Measurements from ENCODE around the gene C4BPB. TPM values are rescaled to one million over a fixed set of nuclear protein-coding genes. Genes with fewer than 3 reads are reported as not detected.

Gene C4BPB
- total and polyA plus RNA-seq, 2 donors (not counting 1 experiment from before 2014, with no cell fraction given), result not detected

- no peak overlapping the region for H3K27ac ChIP-seq (ENCODE audit: insufficient read depth, low read length)
- no peaks in the 10 kb centered on the region for H3K27me3 ChIP-seq (ENCODE audit: control insufficient read depth, insufficient read depth, low read length)
- no peak overlapping the region for H2AFZ ChIP-seq (ENCODE audit: low read length)
- H3K9ac ChIP-seq (ENCODE audit: insufficient read depth, low read length), result no peak overlapping the region
- no peaks in the 10 kb centered on the region for H4K20me1 ChIP-seq (ENCODE audit: control insufficient read depth, extremely low read depth, insufficient read depth, low read length)
- H3K79me2 ChIP-seq (ENCODE audit: control insufficient read depth, insufficient read depth, low read length), result no peaks in the 10 kb centered on the region
- H3K9me3 ChIP-seq (ENCODE audit: control insufficient read depth, insufficient read depth, low read depth, low read length), result no peaks in the 10 kb centered on the region
- TF ChIP-seq CTCF (conservative IDR thresholded peaks at IDR 0.05 in 1 of 2, IDR thresholded peaks at IDR 0.05 in 1 of 2; ENCODE audit: low read depth in 1 of 2, low read length in 2 of 2) (no peak), EZH2 (IDR thresholded peaks at IDR 0.05; ENCODE audit: low read length, missing control alignments) (no peak)
- H3K36me3 ChIP-seq (ENCODE audit: control insufficient read depth, insufficient read depth, low read length), result no peaks in the 10 kb centered on the region
- no peak for DNase-seq (ENCODE audit: low read depth in 2 of 2)
- H3K4me3 ChIP-seq (replicated peaks in 1 of 4; ENCODE audit: control extremely low read depth in 1 of 4, insufficient read depth in 1 of 4, low read depth in 3 of 4, low read length in 4 of 4), result no peak overlapping the region
- no peaks in the 10 kb centered on the region for H3K4me1 ChIP-seq (ENCODE audit: control insufficient read depth, extremely low read depth, insufficient read depth, low read length)
- no peak overlapping the region for H3K4me2 ChIP-seq (ENCODE audit: extremely low read depth, insufficient read depth, low read length)
Observed at GRCh38 chr1:207112616-207113296, 24.1 kb downstream of the C4BPB start.

- peak in 1 of 2 donors; percentile 43 for DNase-seq (ENCODE audit: low read depth in 2 of 2)
Observed at GRCh38 chr1:207115269-207115668, 26.6 kb downstream of the C4BPB start.

GRCh38 chr1:207124389-207124788 is 35.7 kb downstream of the C4BPB start:
- Histone ChIP-seq H3K4me2 (ENCODE audit: extremely low read depth, insufficient read depth, low read length) (no peak overlapping the region), H3K27me3 (ENCODE audit: control insufficient read depth, insufficient read depth, low read length) (no peaks in the 10 kb centered on the region), H3K79me2 (ENCODE audit: control insufficient read depth, insufficient read depth, low read length) (no peaks in the 10 kb centered on the region), H2AFZ (ENCODE audit: low read length) (no peak overlapping the region), H3K36me3 (ENCODE audit: control insufficient read depth, insufficient read depth, low read length) (no peaks in the 10 kb centered on the region), H3K4me3 (replicated peaks in 1 of 4; ENCODE audit: control extremely low read depth in 1 of 4, insufficient read depth in 1 of 4, low read depth in 3 of 4, low read length in 4 of 4) (no peak overlapping the region), H3K27ac (ENCODE audit: insufficient read depth, low read length) (no peak overlapping the region), H3K9me3 (ENCODE audit: control insufficient read depth, insufficient read depth, low read depth, low read length) (no peaks in the 10 kb centered on the region), H3K4me1 (ENCODE audit: control insufficient read depth, extremely low read depth, insufficient read depth, low read length) (no peaks in the 10 kb centered on the region), H3K9ac (ENCODE audit: insufficient read depth, low read length) (no peak overlapping the region), H4K20me1 (ENCODE audit: control insufficient read depth, extremely low read depth, insufficient read depth, low read length) (no peaks in the 10 kb centered on the region)
- TF ChIP-seq CTCF (conservative IDR thresholded peaks at IDR 0.05 in 1 of 2, IDR thresholded peaks at IDR 0.05 in 1 of 2; ENCODE audit: low read depth in 1 of 2, low read length in 2 of 2) (no peak), EZH2 (IDR thresholded peaks at IDR 0.05; ENCODE audit: low read length, missing control alignments) (no peak)
- DNase-seq (ENCODE audit: low read depth in 2 of 2), result no peak

More at GRCh38 chr1:207115269-207115668, 26.6 kb downstream of the C4BPB start:
- no peak for TF ChIP-seq CTCF (conservative IDR thresholded peaks at IDR 0.05 in 1 of 2, IDR thresholded peaks at IDR 0.05 in 1 of 2; ENCODE audit: low read depth in 1 of 2, low read length in 2 of 2)
- no peak for TF ChIP-seq EZH2 (IDR thresholded peaks at IDR 0.05; ENCODE audit: low read length, missing control alignments)
- Histone ChIP-seq H3K79me2 (ENCODE audit: control insufficient read depth, insufficient read depth, low read length) (no peaks in the 10 kb centered on the region), H3K4me3 (replicated peaks in 1 of 4; ENCODE audit: control extremely low read depth in 1 of 4, insufficient read depth in 1 of 4, low read depth in 3 of 4, low read length in 4 of 4) (no peak overlapping the region), H2AFZ (ENCODE audit: low read length) (no peak overlapping the region), H3K4me1 (ENCODE audit: control insufficient read depth, extremely low read depth, insufficient read depth, low read length) (no peaks in the 10 kb centered on the region), H3K36me3 (ENCODE audit: control insufficient read depth, insufficient read depth, low read length) (no peaks in the 10 kb centered on the region), H3K9ac (ENCODE audit: insufficient read depth, low read length) (no peak overlapping the region), H3K27ac (ENCODE audit: insufficient read depth, low read length) (no peak overlapping the region), H3K27me3 (ENCODE audit: control insufficient read depth, insufficient read depth, low read length) (no peaks in the 10 kb centered on the region), H3K9me3 (ENCODE audit: control insufficient read depth, insufficient read depth, low read depth, low read length) (no peaks in the 10 kb centered on the region), H4K20me1 (ENCODE audit: control insufficient read depth, extremely low read depth, insufficient read depth, low read length) (no peaks in the 10 kb centered on the region), H3K4me2 (ENCODE audit: extremely low read depth, insufficient read depth, low read length) (no peak overlapping the region)
